ENCODE measurements around the gene WNK1.

Gene WNK1

GRCh38 chr12:958588-959123 is 206.3 kb downstream of the WNK1 start:
- DNase-seq: no peak
